Measurements from ENCODE around the gene IRF1.
A peak's percentile ranks its signal among the peaks of the same experiment; 100 is the strongest.

GRCh38 chr5:132470010-132470392 is 20.6 kb downstream of the IRF1 start:
- peak; percentile 11; the same call in 1 of the 2 replicates for TF ChIP-seq GATA2 (IDR thresholded peaks at IDR 0.05; ENCODE audit: low read depth, low read length)
- TF ChIP-seq GATA3 (IDR thresholded peaks at IDR 0.05; ENCODE audit: low read depth, low read length), result no peak

Data from SH-SY5Y (cell line).